Measurements from ENCODE around the gene IL23A.
A peak's percentile ranks its signal among the peaks of the same experiment; 100 is the strongest.
"Not testable (repeated sequence)": the region's sequence is repeated elsewhere in the genome, so short reads cannot be mapped to it uniquely, and the experiment has no call there.

The IL23A gene

GRCh38 chr12:56315249-56315621, 23.4 kb upstream of the IL23A start:
- no peak for TF ChIP-seq CTCF (IDR thresholded peaks at IDR 0.05)
- H3K4me1 ChIP-seq, result peaks cover 10% of the 10 kb centered on the region
- no peaks in the 10 kb centered on the region for H3K9me3 ChIP-seq (ENCODE audit: control insufficient read depth, low read length)
- H3K79me2 ChIP-seq, result peaks cover 10% of the 10 kb centered on the region
- peak overlapping the region; percentile 71 for H2AFZ ChIP-seq
- no peaks in the 10 kb centered on the region for H3K36me3 ChIP-seq (ENCODE audit: control insufficient read depth, insufficient read depth, low read length)
- H3K4me2 ChIP-seq (ENCODE audit: low read length), result peak overlapping the region; percentile 98
- peak overlapping the region; percentile 96 for H3K27ac ChIP-seq
- peak overlapping the region; percentile 96 for H3K4me3 ChIP-seq (ENCODE audit: low read depth, low read length)
- H3K9ac ChIP-seq, result peak overlapping the region; percentile 74
- H3K27me3 ChIP-seq (ENCODE audit: control insufficient read depth, insufficient read depth, low read length), result no peaks in the 10 kb centered on the region

GRCh38 chr12:56315622-56316473, 22.8 kb upstream of the IL23A start, which contains the start of gene CNPY2:
CNPY2 (minus strand) TSS chr12:56315988; CDS start chr12:56315217, 771 bp downstream.
- peak within 1 kb of the TSS; percentile 98 for H3K4me2 ChIP-seq (ENCODE audit: low read length)
- TF ChIP-seq CTCF (IDR thresholded peaks at IDR 0.05), result peak; percentile 31
- peak within 1 kb of the TSS; percentile 74 for H3K9ac ChIP-seq
- H3K27ac ChIP-seq, result peak within 1 kb of the TSS; percentile 96
- peak within 1 kb of the TSS; percentile 71 for H2AFZ ChIP-seq
- no peaks in the 10 kb centered on the region for H3K9me3 ChIP-seq (ENCODE audit: control insufficient read depth, low read length)
- H3K36me3 ChIP-seq (ENCODE audit: control insufficient read depth, insufficient read depth, low read length), result no peaks in the 10 kb centered on the region
- H3K79me2 ChIP-seq, result peaks cover 10% of the 10 kb centered on the region
- H3K4me1 ChIP-seq, result peaks cover 10% of the 10 kb centered on the region
- peak within 1 kb of the TSS; percentile 96 for H3K4me3 ChIP-seq (ENCODE audit: low read depth, low read length)
- no peaks in the 10 kb centered on the region for H3K27me3 ChIP-seq (ENCODE audit: control insufficient read depth, insufficient read depth, low read length)

GRCh38 chr12:56317675-56318074, 21.0 kb upstream of the IL23A start:
- H2AFZ ChIP-seq, result no peak overlapping the region
- no peak overlapping the region for H3K4me2 ChIP-seq (ENCODE audit: low read length)
- H3K9ac ChIP-seq, result no peak overlapping the region
- H3K4me3 ChIP-seq (ENCODE audit: low read depth, low read length), result no peak overlapping the region
- TF ChIP-seq CTCF (IDR thresholded peaks at IDR 0.05), result no peak
- no peaks in the 10 kb centered on the region for H3K9me3 ChIP-seq (ENCODE audit: control insufficient read depth, low read length)
- no peaks in the 10 kb centered on the region for H3K36me3 ChIP-seq (ENCODE audit: control insufficient read depth, insufficient read depth, low read length)
- no peaks in the 10 kb centered on the region for H3K27me3 ChIP-seq (ENCODE audit: control insufficient read depth, insufficient read depth, low read length)
- peaks cover 10% of the 10 kb centered on the region for H3K4me1 ChIP-seq
- H3K79me2 ChIP-seq, result peaks cover 10% of the 10 kb centered on the region
- H3K27ac ChIP-seq, result no peak overlapping the region

DNA sequence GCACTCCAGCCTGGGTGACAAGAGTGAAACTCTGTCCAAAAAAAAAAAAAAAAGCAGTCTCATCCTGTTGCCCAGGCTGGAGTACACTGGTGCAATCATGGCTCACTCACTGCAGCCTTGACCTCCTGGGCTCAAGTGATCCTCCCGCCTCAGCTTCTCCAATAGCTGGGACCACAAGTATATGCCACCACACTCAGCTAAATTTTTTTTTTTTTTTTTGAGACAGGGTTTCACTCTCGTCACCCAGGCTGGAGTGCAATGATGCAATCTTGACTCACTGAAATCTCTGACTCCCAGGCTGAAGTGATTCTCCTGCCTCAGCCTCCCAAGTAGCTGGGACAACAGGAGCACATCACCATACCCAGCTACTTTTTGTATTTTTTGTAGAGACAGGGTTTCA, 17.7 kb upstream of the IL23A start:
- H2AFZ ChIP-seq, result no peak overlapping the region
- H3K9me3 ChIP-seq (ENCODE audit: control insufficient read depth, low read length), result no peaks in the 10 kb centered on the region
- H3K9ac ChIP-seq, result no peak overlapping the region
- H3K36me3 ChIP-seq (ENCODE audit: control insufficient read depth, insufficient read depth, low read length), result no peaks in the 10 kb centered on the region
- TF ChIP-seq CTCF (IDR thresholded peaks at IDR 0.05), result no peak
- H3K4me3 ChIP-seq (ENCODE audit: low read depth, low read length), result no peak overlapping the region
- H3K27ac ChIP-seq, result no peak overlapping the region
- H3K4me2 ChIP-seq (ENCODE audit: low read length), result no peak overlapping the region
- H3K79me2 ChIP-seq, result no peaks in the 10 kb centered on the region
- H3K4me1 ChIP-seq, result peaks cover 3% of the 10 kb centered on the region
- H3K27me3 ChIP-seq (ENCODE audit: control insufficient read depth, insufficient read depth, low read length), result no peaks in the 10 kb centered on the region

GRCh38 chr12:56321610-56322009, 17.1 kb upstream of the IL23A start:
- H3K27me3 ChIP-seq (ENCODE audit: control insufficient read depth, insufficient read depth, low read length); H3K4me2 ChIP-seq (ENCODE audit: low read length); H3K27ac ChIP-seq; H3K36me3 ChIP-seq (ENCODE audit: control insufficient read depth, insufficient read depth, low read length); H3K4me3 ChIP-seq (ENCODE audit: low read depth, low read length); H3K79me2 ChIP-seq; H2AFZ ChIP-seq; H3K9ac ChIP-seq; H3K9me3 ChIP-seq (ENCODE audit: control insufficient read depth, low read length); H3K4me1 ChIP-seq: not testable (repeated sequence)
